ENCODE measurements around the gene IL11. TPM values are rescaled to one million over a fixed set of nuclear protein-coding genes. Genes with fewer than 3 reads are reported as not detected.

Gene IL11
- total RNA-seq (1 to 10 TPM in 2 of 5 donors, not detected in 3; 1.3 TPM), polyA plus RNA-seq (10 to 100 TPM in 1 of 3 donors, 1 to 10 TPM in 2; 1.0 to 17.4 (median 1.4) TPM)
- long read RNA-seq, donor 1: 0 reads
- long read RNA-seq, donor 2, partial matches to known transcripts: 587 of 1,115 reads
- long read RNA-seq, donor 2, other reads (novel, unspliced or antisense): 528 of 1,115 reads
- long read RNA-seq, donor 3: 0 reads
- long read RNA-seq, donor 4: 0 reads
- long read RNA-seq, donor 5: 0 reads
- long read RNA-seq, donor 6: 0 reads
- long read RNA-seq, donor 7: 0 reads
- long read RNA-seq, donor 8: 0 reads
- long read RNA-seq, donor 9: 0 reads
- long read RNA-seq, donor 10: 0 reads

GRCh38 chr19:55370305-55370988 is at the start of gene IL11:
Gene IL11 (minus strand): TSS chr19:55370463. CDS start chr19:55370310, 153 bp downstream.
- intact Hi-C loops (cut with DNase I; ENCODE audit: low total_unique reads): no loop called here
- WGBS, 5 donors: 3 to 8% (median 7%) methylated on average over 27 to 32 of the region's 32 CpGs
- no peak for DNase-seq
- Histone ChIP-seq H3K9me3 (no peaks in the 10 kb centered on the region), H3K27me3 (peaks cover 26 to 98% (median 80%) of the 10 kb centered on the region in 3 donors), H3K4me1 (peaks cover 20 to 33% (median 26%) of the 10 kb centered on the region in 4 donors), H3K27ac (peak within 1 kb of the TSS in 3 of 5 donors; percentile 43 to 64 (median 55)), H3K36me3 (no peaks in the 10 kb centered on the region), H3K4me3 (peak within 1 kb of the TSS; percentile 23 to 42 (median 37))
- TF ChIP-seq POLR2A (IDR thresholded peaks at IDR 0.05) (no peak), POLR2AphosphoS5 (IDR thresholded peaks at IDR 0.05) (no peak), EP300 (IDR thresholded peaks at IDR 0.05) (no peak), CTCF (IDR thresholded peaks at IDR 0.05) (no peak)

- no peak for TF ChIP-seq EP300 (IDR thresholded peaks at IDR 0.05)
- no peak for TF ChIP-seq POLR2AphosphoS5 (IDR thresholded peaks at IDR 0.05)
- TF ChIP-seq POLR2A (IDR thresholded peaks at IDR 0.05): no peak
- no peak for TF ChIP-seq CTCF (IDR thresholded peaks at IDR 0.05)
- DNase-seq: no peak
- intact Hi-C loops (cut with DNase I; ENCODE audit: low total_unique reads): loop anchor here (5.0 to 10.0 kb wide), 2 partner anchors 115 to 277 kb away; no protein-coding TSS in a partner anchor
- Histone ChIP-seq H3K4me1 (no peaks in the 10 kb centered on the region), H3K36me3 (no peaks in the 10 kb centered on the region), H3K27me3 (peaks cover 0 to 38% (median 7%) of the 10 kb centered on the region in 3 donors), H3K4me3 (no peak overlapping the region), H3K27ac (no peak overlapping the region), H3K9me3 (no peaks in the 10 kb centered on the region)
- WGBS, 5 donors: 53 to 84% (median 70%) methylated on average over 3 to 5 of the region's 5 CpGs
These were observed 49.5 kb upstream of the IL11 start for GRCh38 chr19:55419624-55420236.

GRCh38 chr19:55419103-55419502 is 48.8 kb upstream of the IL11 start:
- peaks cover 0 to 32% (median under 1%) of the 10 kb centered on the region in 3 donors for H3K27me3 ChIP-seq
- no peak overlapping the region for H3K27ac ChIP-seq
- TF ChIP-seq POLR2AphosphoS5 (IDR thresholded peaks at IDR 0.05) (no peak), EP300 (IDR thresholded peaks at IDR 0.05) (no peak), CTCF (IDR thresholded peaks at IDR 0.05) (no peak), POLR2A (IDR thresholded peaks at IDR 0.05) (no peak)
- H3K36me3 ChIP-seq: no peaks in the 10 kb centered on the region
- intact Hi-C loops (cut with DNase I; ENCODE audit: low total_unique reads): loop anchor here (5.0 to 10.0 kb wide), 2 partner anchors 114 to 277 kb away; no protein-coding TSS in a partner anchor
- WGBS, 5 donors: 36 to 59% (median 52%) methylated on average over 4 to 5 of the region's 5 CpGs
- no peak for DNase-seq
- H3K4me3 ChIP-seq: no peak overlapping the region
- H3K4me1 ChIP-seq: no peaks in the 10 kb centered on the region
- H3K9me3 ChIP-seq: no peaks in the 10 kb centered on the region

GRCh38 chr19:55418185-55418584 is 47.9 kb upstream of the IL11 start:
- Histone ChIP-seq H3K27ac (no peak overlapping the region), H3K4me3 (no peak overlapping the region), H3K4me1 (no peaks in the 10 kb centered on the region), H3K9me3 (no peaks in the 10 kb centered on the region), H3K36me3 (no peaks in the 10 kb centered on the region), H3K27me3 (peaks cover 0 to 26% (median 0%) of the 10 kb centered on the region in 3 donors)
- 12 to 21% (median 15%) methylated on average over 4 to 7 of the region's 7 CpGs for WGBS, 5 donors
- TF ChIP-seq POLR2AphosphoS5 (IDR thresholded peaks at IDR 0.05) (peak in 1 of 3 donors; percentile 7), CTCF (IDR thresholded peaks at IDR 0.05) (peak in 5 of 7 experiments; percentile 30 to 75 (median 57)), POLR2A (IDR thresholded peaks at IDR 0.05) (no peak)
- intact Hi-C loops (cut with DNase I; ENCODE audit: low total_unique reads): loop anchor here (5.0 to 10.0 kb wide), 2 partner anchors 113 to 276 kb away; no protein-coding TSS in a partner anchor
- peak; percentile 57 to 92 for DNase-seq

Data from stomach (tissue), 19 donors.